GM18505 (cell line): ENCODE data around the gene GPSM3.

Experiments
- ATAC-seq: cut with Tn5 transposase; IDR thresholded peaks from one replicate; pipeline ENCODE4 v1.9.1; 2021; ENCODE audit not compliant: unreplicated experiment
- POLR2A ChIP-seq: IDR thresholded peaks from 4 replicates; pipeline ENCODE4 v1.6.1; 2011; ENCODE audit warnings: borderline replicate concordance; ENCODE audit not compliant: insufficient read depth, insufficient read length; ENCODE audit errors: extremely low read depth

The GPSM3 gene, protein sequence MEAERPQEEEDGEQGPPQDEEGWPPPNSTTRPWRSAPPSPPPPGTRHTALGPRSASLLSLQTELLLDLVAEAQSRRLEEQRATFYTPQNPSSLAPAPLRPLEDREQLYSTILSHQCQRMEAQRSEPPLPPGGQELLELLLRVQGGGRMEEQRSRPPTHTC

DNA sequence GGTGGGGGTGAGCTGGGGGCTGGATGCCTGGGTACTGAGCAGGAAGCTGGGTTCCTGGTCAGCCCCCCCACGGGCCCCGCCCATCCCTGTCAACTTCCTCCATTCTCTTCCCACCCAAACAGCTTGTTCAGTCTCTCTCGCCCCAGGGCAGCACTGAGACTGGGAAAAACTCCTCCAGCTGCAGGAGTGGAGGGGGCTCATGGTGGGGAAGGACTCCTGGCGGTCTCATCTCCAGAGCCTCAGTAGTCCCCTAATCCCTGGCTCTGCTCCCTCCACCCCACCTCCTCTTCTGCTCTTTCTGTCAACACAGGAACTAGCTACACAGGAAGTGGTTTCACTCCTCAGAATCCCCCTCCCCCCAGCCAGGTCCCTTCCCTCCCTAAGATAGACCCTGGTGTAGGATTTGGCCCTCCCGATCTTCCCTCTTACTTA lies at the start of gene GPSM3:
TSS of gene GPSM3 (minus strand) at position 36 of the 432 bp plus-strand sequence. CDS start 130 bp downstream, outside the sequence.
- TF ChIP-seq POLR2A, result peak; percentile 72
- no peak for ATAC-seq

- no peak for TF ChIP-seq POLR2A
Observed at GRCh38 chr6:32240686-32241085, 48.2 kb upstream of the GPSM3 start.

GRCh38 chr6:32239462-32239861 lies 47.0 kb upstream of the GPSM3 start:
- no peak for TF ChIP-seq POLR2A
- no peak for ATAC-seq

More at GRCh38 chr6:32240686-32241085, 48.2 kb upstream of the GPSM3 start:
- ATAC-seq, result no peak

- ATAC-seq, result no peak
- no peak for TF ChIP-seq POLR2A
Observed at GRCh38 chr6:32234934-32235333, 42.5 kb upstream of the GPSM3 start.

GRCh38 chr6:32226434-32226833 lies 34.0 kb upstream of the GPSM3 start:
- no peak for ATAC-seq
- TF ChIP-seq POLR2A, result no peak

- ATAC-seq, result no peak
- TF ChIP-seq POLR2A, result no peak
Observed at GRCh38 chr6:32224696-32225095, 32.3 kb upstream of the GPSM3 start.

GRCh38 chr6:32223258-32224235 lies 31.1 kb upstream of the GPSM3 start, which contains the start of gene NOTCH4:
NOTCH4 (minus strand) TSS chr6:32224067; CDS start chr6:32223928, 139 bp downstream.
- ATAC-seq, result no peak
- TF ChIP-seq POLR2A, result no peak

DNA sequence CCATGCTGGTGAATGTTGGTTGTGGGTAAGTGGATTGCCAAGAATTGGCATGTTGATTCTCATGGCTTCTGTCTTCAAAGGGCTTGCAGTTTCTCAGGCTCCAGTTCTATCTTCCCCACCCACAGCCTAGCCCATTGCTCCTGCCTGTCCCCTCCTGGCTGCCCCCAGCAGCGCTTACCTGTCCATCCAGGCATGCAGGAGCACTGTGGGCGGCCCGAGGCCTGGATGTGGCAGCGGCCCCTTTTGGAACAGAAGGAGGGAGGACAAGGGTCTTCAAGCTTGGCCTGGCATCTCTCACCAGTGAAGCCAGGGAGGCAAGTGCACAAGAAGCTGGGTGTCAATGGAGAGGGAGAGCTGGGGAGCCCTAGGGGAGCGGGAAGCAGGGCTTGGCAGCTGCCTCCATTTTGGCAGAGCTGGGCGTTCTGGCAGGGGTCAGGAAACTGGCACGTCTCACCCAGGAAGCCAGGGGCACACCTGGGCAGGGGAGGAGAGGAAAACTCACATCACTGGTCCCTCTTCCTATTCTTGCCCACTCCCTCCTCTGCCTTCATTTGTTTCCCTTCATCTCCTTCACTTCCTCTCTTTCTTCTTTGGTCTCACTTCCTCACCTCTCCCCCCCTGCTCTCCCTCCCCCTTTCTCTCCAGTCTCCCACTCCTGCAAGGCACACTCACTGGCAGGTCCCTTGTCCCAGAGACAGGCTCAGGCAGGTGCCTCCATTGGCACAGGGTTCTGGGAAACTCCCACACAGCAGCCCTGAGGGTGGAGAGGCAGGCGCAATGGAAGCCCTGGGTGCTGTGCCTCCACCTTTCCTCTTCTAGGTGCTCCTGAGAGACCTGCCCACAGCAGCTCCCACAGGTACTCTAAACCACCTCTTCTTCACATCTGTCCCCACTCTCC lies 30.1 kb upstream of the GPSM3 start:
- ATAC-seq, result no peak
- no peak for TF ChIP-seq POLR2A

DNA sequence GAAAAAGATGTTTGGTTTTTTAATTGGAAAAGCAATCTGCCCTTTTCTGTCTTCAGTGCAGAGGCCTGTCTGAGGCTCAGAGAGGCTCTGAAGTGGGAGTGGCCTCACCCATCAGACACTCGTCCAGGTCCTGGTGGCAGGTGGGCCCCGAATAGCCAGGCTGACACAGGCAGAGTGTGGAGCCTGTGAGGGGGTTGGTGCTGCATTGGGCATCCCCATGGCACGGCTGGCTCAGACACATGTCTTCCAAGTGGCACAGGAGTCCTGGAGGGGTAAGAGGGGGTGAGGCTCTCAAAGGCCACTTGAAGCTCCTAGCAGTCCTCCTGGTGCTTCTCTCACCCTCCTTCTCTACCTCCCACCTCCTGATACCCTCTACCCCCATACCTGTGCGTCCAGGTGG lies 27.6 kb upstream of the GPSM3 start:
- ATAC-seq, result no peak
- TF ChIP-seq POLR2A, result no peak

- no peak for ATAC-seq
- TF ChIP-seq POLR2A, result no peak
Observed at GRCh38 chr6:32218167-32218566, 25.7 kb upstream of the GPSM3 start.

GRCh38 chr6:32216998-32217397 lies 24.6 kb upstream of the GPSM3 start:
- no peak for TF ChIP-seq POLR2A
- ATAC-seq, result no peak

DNA sequence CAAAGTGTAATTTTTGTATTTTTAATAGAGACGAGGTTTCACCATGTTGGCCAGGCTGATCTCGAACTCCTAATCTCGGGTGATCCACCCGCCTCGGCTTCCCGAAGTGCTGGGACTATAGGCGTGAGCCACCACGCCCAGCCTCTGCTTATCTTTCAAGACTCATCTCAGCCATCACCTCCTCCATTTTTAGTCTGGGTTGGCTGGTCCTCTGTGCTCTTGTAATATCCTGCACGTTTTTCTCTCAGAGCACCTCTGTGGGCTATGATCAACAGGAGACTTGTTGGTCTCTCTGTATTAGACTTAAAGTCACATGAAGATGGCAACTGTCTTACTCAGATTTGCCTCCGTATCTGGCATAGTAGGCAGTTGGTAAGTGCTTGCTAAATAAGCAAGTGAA lies 23.8 kb upstream of the GPSM3 start:
- TF ChIP-seq POLR2A, result no peak
- ATAC-seq, result no peak

DNA sequence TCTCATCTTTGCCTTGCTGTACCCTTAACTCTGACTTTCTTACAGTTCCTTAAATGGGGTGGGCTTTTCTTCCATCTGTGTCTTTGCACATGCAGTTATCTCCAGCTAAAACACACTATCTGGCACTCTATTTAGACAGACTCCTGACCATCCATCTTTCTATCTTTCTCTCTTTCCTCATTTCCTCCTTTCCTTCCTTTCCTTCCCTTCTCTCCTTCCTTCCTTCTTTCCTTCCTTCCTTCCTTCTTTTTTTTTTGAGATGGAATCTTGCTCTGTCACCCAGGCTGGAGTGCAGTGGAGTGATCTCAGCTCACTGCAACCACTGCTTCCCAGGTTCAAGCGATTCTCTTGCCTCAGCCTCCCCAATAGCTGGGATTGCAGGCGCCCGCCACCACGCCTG lies 23.2 kb upstream of the GPSM3 start:
- no peak for TF ChIP-seq POLR2A
- ATAC-seq, result no peak

DNA sequence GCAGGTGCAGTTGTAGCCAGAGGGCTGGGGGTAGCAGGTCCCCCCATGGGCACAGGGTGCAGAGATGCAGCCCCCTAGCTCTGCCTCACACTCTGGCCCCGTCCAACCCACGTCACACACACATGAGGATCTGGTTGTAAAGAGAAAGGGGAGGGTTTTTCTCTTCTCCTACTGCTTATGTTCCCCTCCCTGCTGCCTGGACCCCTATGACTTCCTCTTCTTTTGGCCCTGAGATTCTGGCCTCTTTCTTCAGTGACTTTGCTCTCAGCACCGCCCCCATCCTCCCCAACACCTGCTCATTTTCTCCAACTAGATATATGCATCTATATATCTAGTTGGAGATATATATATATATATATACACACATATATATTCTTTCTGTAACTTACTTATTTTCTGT lies 21.7 kb upstream of the GPSM3 start:
- no peak for ATAC-seq
- no peak for TF ChIP-seq POLR2A

GRCh38 chr6:32213649-32214048 lies 21.2 kb upstream of the GPSM3 start:
- no peak for ATAC-seq
- no peak for TF ChIP-seq POLR2A
